T-helper 2 cell treated with Interferon-gamma antibody and Interleukin-4, amounts not matched to agents 100 ng/mL and 5 ng/mL, for 36 hours (primary cell): ENCODE results near the gene STAM2. TPM values are rescaled to one million over a fixed set of nuclear protein-coding genes. Genes with fewer than 3 reads are reported as not detected.
"Not testable (repeated sequence)": the region's sequence is repeated elsewhere in the genome, so short reads cannot be mapped to it uniquely, and the experiment has no call there.

Source experiments
- intact Hi-C: fragments of 100-400 bp; cut with micrococcal nuclease; formaldehyde crosslinking; loops from one replicate; pipeline ENCODE4 v1.15.1; 2023
- total RNA-seq: library from RNA; stranded (reverse); gene quantifications from 2 replicates; pipeline ENCODE4 v1.2.3, GENCODE V29; 2022

The STAM2 gene
- total RNA-seq, 1 donor from 2014 or later, result 17.9 TPM

DNA sequence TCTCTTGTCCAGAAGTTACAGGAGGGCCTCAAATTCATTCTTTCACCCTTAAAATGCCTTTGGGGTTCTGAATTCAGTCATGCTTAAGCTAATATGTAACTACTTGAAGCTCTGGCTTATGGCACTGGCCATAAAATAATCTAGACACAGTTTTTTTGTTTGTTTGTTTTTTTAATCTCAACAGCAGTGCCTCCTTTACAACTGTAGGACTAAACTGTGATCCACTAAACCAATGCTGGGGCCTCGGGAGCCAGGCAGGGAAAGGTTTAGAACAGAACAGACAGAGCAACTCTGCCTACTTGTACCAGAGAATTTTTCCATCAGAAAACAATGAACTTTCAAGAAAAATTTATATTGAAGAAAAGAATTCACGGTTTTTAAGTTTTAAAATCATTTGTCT is 1.7 kb downstream of the STAM2 start:
- intact Hi-C loops, result no loop called here

GRCh38 chr2:152172201-152172785 is 3.3 kb downstream of the STAM2 start:
- intact Hi-C loops, result not testable (repeated sequence)

- intact Hi-C loops, result no loop called here
Observed at GRCh38 chr2:152171718-152172117, 3.8 kb downstream of the STAM2 start.

GRCh38 chr2:152169158-152169557 is 6.4 kb downstream of the STAM2 start:
- intact Hi-C loops, result not testable (repeated sequence)

GRCh38 chr2:152167470-152167869 is 8.1 kb downstream of the STAM2 start:
- intact Hi-C loops, result not testable (repeated sequence)

DNA sequence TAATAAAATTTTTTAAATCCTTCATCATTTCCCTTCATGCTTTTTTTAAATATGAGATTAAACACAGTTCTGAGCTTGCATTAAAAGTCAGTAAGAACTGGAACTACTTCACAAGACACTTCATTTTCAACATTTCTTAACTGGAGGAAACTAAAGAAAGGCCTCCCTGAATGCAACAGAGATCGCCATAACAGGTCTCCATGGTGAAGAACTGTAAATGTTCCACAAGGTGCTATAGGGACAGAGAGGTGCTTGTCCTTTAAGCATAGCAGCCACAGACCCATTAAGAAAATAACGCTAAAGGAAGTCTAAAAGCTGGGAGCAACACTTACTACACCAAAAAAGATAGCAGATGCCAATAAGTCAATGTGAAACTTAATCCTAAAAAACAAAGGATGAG is 8.5 kb downstream of the STAM2 start:
- intact Hi-C loops, result no loop called here

- intact Hi-C loops, result no loop called here
Observed at GRCh38 chr2:152166633-152167032, 8.9 kb downstream of the STAM2 start.

GRCh38 chr2:152165780-152166179 is 9.8 kb downstream of the STAM2 start:
- intact Hi-C loops, result no loop called here

DNA sequence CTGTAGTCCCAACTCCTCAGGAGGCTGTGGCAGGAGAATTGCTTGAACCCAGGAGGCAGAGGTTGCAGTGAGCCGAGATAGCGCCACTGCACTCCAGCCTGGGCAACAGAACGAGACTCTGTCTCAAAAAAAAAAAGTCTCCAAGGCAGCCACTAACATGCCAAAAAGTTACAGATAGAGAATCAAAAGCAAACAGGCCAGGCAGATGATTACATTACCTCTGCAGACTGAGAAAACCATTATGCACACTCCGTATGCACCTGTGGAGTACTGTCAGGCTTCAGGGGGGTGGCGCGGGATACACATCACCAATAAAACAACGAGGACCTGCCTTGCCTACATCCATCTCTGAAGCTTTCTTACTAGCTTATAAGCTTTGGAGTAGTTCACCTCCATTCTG is 10.3 kb downstream of the STAM2 start:
- intact Hi-C loops, result no loop called here

DNA sequence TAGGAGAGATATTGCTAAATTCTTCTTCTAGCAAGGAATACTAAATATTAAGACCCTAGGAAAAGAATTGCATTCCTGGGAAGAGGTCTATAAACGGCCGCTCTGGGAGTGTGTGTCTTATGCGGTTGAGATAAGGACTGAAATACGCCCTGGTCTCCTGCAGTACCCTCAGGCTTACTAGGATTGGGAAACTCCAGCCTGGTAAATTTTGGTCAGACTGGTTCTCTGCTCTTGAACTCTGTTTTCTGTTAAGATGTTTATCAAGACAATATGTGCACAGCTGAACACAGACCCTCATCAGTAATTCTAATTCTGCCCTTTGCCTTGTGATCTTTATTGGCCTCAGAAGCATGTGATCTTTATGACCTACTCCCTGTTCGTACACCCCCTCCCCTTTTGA is 11.9 kb downstream of the STAM2 start:
- intact Hi-C loops, result not testable (repeated sequence)

DNA sequence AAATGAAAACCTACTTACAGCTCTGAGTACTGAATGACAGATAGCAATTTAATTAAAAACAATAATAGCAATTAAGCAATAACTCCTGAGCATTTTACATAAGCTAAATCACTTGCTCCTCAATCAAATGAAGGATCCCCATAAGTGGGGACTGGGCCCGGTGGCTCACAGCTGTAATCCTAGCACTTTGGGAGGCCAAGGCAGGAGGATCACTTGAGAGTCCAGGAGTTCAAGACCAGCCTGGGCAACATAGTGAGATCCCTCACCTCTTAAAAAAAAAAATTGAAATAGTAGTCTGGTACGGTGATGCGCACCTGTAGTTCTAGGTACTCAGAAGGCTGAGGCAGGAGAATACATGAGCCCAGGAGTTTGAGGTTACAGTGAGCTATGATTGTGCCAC is 13.4 kb downstream of the STAM2 start:
- intact Hi-C loops, result no loop called here

GRCh38 chr2:152161598-152161997 is 14.0 kb downstream of the STAM2 start:
- intact Hi-C loops, result no loop called here

GRCh38 chr2:152160378-152160777 is 15.2 kb downstream of the STAM2 start:
- intact Hi-C loops, result not testable (repeated sequence)

- intact Hi-C loops, result no loop called here
Observed at GRCh38 chr2:152157253-152157652, 18.3 kb downstream of the STAM2 start.

DNA sequence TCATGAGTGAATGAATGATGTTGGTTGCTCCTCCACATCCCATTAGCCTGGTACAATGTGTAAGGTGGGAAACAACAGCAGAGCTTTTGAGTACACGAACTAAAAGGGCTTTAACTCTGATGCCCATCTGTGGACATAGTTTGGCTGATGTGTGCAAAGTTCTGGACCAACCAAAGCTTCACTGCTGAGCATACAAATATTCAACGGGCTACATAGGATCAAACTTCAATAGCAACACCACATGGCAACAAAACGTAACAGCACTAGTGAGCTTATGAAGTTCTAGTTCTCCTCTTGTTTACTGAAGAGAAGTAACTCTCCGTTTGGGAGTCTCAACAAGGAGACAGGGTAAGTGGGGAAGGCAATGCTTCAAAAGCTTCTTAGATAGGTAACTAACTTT is 20.4 kb downstream of the STAM2 start:
- intact Hi-C loops, result no loop called here

- intact Hi-C loops, result no loop called here
Observed at GRCh38 chr2:152154462-152154861, 21.1 kb downstream of the STAM2 start.

GRCh38 chr2:152134488-152135280 is 40.9 kb downstream of the STAM2 start:
- intact Hi-C loops, result no loop called here

GRCh38 chr2:152132306-152132705 is 43.3 kb downstream of the STAM2 start:
- intact Hi-C loops, result no loop called here

- intact Hi-C loops, result no loop called here
Observed at GRCh38 chr2:152127628-152128027, 47.9 kb downstream of the STAM2 start.

- intact Hi-C loops, result no loop called here
Observed at GRCh38 chr2:152126664-152127063, 48.9 kb downstream of the STAM2 start.

GRCh38 chr2:152122161-152122560 is 53.4 kb downstream of the STAM2 start:
- intact Hi-C loops, result no loop called here

DNA sequence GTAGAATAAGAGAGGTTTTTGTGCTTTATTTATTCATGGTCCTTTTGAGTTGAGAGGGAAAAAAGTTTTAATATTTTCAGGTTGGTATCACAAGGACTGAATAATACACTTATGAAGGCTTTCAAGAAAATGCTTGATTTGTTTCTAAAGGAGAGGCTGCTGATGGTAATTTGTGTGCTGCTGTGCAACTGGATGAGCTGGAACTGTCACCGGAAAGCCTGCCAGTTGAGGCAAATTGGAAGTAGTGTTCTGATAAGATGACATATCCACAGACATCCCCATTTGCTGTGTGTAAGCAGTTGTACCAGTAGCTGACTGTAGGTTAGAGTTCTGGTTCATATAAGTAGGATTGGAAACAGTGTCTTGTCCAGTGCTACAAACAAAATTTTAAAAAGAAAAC is 55.1 kb downstream of the STAM2 start:
- intact Hi-C loops, result no loop called here

- intact Hi-C loops, result no loop called here
Observed at GRCh38 chr2:152115952-152116351, 59.6 kb downstream of the STAM2 start.
